GM10248 (cell line): ENCODE data around the gene SURF4.

Experiments
- CTCF ChIA-PET: fragments of 300-600 bp; sonication (Branson Sonifier 250); formaldehyde crosslinking; extraction: SDS; loops from one replicate; lab custom pipeline; 2021; ENCODE audit warnings: antibody characterized with exemption; lab: Yijun Ruan, JAX
- POLR2A ChIA-PET: fragments of 350-650 bp; sonication (Branson Sonifier 250); formaldehyde crosslinking; extraction: SDS; loops from one replicate; lab custom pipeline; 2020; ENCODE audit warnings: antibody characterized with exemption; lab: Yijun Ruan, JAX
- DNase-seq: peaks from one replicate; pipeline ENCODE4 v3.0.0; 2012; ENCODE audit errors: extremely low spot score
- CTCF ChIP-seq: IDR thresholded peaks from 2 replicates; pipeline ENCODE4 v1.5.1; 2012; ENCODE audit warnings: mild to moderate bottlenecking, low read depth; ENCODE audit errors: extremely low read depth, missing control alignments, control extremely low read depth

SURF4 gene

DNA sequence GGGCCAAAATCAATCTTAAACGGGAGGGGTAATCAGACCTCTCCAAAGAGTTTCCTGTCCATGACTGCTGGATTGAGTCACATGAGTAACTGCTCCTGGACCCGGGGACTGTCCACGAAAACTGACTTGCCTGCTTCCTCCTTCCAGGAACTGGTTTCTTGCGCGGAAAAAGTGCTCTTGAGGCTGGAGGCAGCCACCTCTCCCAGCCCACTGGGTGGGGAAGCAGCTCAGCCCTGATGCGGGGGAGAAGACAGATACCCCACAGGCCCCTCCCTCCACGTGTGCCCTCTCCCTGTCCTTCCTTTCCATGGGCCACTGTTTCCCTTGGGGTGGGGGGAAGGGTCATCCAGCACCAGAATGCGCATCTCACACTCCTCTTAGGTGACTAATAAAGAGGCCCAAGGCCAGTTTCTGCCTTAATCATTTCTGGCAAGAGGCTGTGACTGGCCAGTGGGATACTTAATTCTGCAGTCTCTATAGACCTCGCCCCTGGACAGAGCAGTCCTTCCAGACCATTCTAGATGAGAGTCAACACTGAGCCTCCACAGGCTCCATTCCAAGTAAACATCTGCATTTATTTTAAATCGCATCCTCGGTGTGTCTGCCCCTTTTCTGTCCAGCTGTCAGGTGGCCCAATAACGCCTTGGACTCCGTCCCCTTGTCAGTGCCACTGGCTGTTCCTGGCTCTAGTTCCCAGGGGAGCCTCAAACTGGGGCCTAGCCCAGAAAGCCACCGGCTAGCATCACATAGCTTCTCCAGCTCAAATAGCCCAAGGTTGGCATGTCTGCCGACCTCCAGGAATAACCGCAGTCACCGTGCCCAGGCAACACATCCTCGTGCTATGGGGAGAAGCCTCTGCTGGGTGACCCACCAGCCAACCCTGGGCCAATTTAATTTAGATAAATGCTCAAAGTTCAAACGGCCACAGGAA lies 29.9 kb upstream of the SURF4 start:
- no peak for TF ChIP-seq CTCF
- ChIA-PET POLR2A (no interaction called here), CTCF (interaction anchor here (0.6 to 1.9 kb wide), 9 partner anchors 7 to 81 kb away, joined by 3 to 8 read pairs (median 4); partner anchors contain the start of gene REXO4)
- no peak for DNase-seq

DNA sequence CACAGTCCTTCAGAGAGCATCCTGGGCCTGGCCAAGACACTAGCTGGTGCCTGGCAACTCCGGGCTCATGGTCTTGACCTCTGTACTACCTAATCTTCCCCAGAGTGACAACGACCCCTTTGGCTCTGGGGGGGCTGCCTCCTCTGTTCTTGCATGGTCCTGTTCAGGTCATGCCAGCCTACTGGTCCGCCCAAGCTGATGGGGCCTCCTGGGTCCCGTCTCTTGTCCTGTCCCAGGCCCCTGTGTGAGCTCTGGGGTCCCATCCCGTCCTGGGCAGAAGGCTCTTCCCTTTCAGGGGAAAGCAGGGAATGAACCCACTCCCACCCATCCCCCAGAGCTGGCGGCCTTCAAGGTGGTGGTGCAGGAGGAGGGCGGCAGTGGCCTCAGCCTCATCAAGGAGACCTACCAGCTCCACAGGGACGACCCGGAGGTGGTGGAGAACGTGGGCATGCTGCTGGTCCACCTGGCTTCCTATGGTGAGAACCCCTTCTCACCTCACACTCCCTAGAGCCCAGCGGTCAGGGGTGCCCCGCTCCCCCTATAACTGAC lies 28.7 kb upstream of the SURF4 start:
- CTCF ChIA-PET: interaction anchor here (0.7 to 1.9 kb wide), 6 partner anchors 9 to 218 kb away, joined by 3 to 8 read pairs (median 4); partner anchors contain the start of gene REXO4
- TF ChIP-seq CTCF: no peak
- DNase-seq: no peak
- POLR2A ChIA-PET: no interaction called here

GRCh38 chr9:133403766-133404453 lies 28.1 kb upstream of the SURF4 start:
- DNase-seq: peak; percentile 49
- CTCF ChIA-PET: interaction anchor here (0.7 to 1.9 kb wide), 8 partner anchors 8 to 218 kb away, joined by 3 to 8 read pairs (median 4); partner anchors contain the start of gene REXO4
- POLR2A ChIA-PET: no interaction called here
- TF ChIP-seq CTCF: peak; percentile 48

- TF ChIP-seq CTCF: no peak
- ChIA-PET POLR2A (interaction anchor here (0.5 kb wide), 1 partner anchor 1400 kb away, joined by 3 read pairs; no protein-coding TSS in a partner anchor), CTCF (interaction anchor here (0.7 to 1.7 kb wide), 4 partner anchors 15 to 84 kb away, joined by 3 to 5 read pairs (median 3); partner anchors contain the start of gene REXO4)
- DNase-seq: no peak
These were observed 26.8 kb upstream of the SURF4 start for GRCh38 chr9:133402689-133403088.

- ChIA-PET CTCF (no interaction called here), POLR2A (no interaction called here)
- no peak for TF ChIP-seq CTCF
- DNase-seq: no peak
These were observed 25.7 kb upstream of the SURF4 start for GRCh38 chr9:133401588-133401987.

DNA sequence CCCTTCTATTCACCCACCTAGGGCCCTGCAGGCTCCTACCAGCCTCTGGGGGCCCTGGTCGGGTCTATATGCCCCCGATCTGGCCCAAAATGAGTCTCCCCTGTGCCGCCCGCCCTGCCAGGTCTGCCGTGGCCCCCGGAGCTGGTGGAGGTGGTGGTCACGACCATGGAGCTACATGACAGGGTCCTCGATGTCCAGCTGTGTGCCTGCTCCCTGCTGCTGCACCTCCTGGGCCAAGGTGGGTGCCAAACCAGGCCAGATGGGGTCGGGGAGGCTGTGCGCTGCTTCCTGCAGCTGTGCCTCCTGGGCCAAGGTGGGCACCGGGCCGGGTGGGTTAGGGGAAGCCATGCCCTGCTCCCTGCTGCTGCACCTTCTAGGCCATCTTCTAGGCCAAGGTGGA lies 24.4 kb upstream of the SURF4 start:
- ChIA-PET CTCF (no interaction called here), POLR2A (no interaction called here)

More for the DNA sequence above, 24.4 kb upstream of the SURF4 start:
- TF ChIP-seq CTCF: no peak
- no peak for DNase-seq
